T-cell (primary cell): ENCODE data around the gene PHC2. TPM values are rescaled to one million over a fixed set of nuclear protein-coding genes. Genes with fewer than 3 reads are reported as not detected.

Experiments
- ATAC-seq, 4 experiments: fragments of 200-7000 bp in 3 of 4; fragments of 150-1000 bp in 1 of 4; cut with Tn5 transposase; replicated peaks in 1 of 4; 1 replicate in 3 of 4; 2 replicates in 1 of 4; pipeline ENCODE4 v1.10.0; 2021; ENCODE audit warnings: moderate library complexity in 3 of 4, mild to moderate bottlenecking in 2 of 4, moderate number of reproducible peaks in 1 of 4
- CTCF ChIA-PET, 2 donors: fragments of 300-600 bp; sonication (Branson Sonifier 250); formaldehyde crosslinking; loops; one replicate each; lab custom pipeline; 2022; ENCODE audit warnings: antibody characterized with exemption in 2 of 2; lab: Charles Lee
- POLR2A ChIA-PET, 2 donors: fragments of 300-600 bp; sonication (Branson Sonifier 250); formaldehyde crosslinking; loops; one replicate each; lab custom pipeline; 2022; ENCODE audit warnings: antibody characterized with exemption in 2 of 2; lab: Charles Lee
- DNase-seq, 35 experiments: peaks; one replicate each; pipeline versions ENCODE4 v3.0.0 to v3.0.0-alpha.2; 2013 to 2023
- H3K27ac ChIP-seq: one replicate; pipeline ENCODE4 v1.5.1; 2013; ENCODE audit warnings: low read length
- H3K27me3 ChIP-seq, 2 experiments: replicated peaks in 1 of 2; 1 replicate in 1 of 2; 2 replicates in 1 of 2; pipeline versions ENCODE4 v1.6.1 to v1.7.0; 2013; ENCODE audit warnings: low read length in 1 of 2, mixed read lengths in 1 of 2; ENCODE audit not compliant: control insufficient read depth in 2 of 2, insufficient read depth in 2 of 2; ENCODE audit errors: extremely low read depth in 1 of 2
- H3K36me3 ChIP-seq, 2 donors: 1 replicate in 1 of 2; 2 replicates in 1 of 2; pipeline versions ENCODE4 v1.6.1 to v1.7.0; 2013; ENCODE audit warnings: low read length in 1 of 2; ENCODE audit not compliant: control insufficient read depth in 2 of 2, insufficient read depth in 1 of 2; ENCODE audit errors: extremely low read depth in 1 of 2
- H3K4me1 ChIP-seq, 2 experiments: 1 replicate in 1 of 2; 2 replicates in 1 of 2; pipeline versions ENCODE4 v1.6.1 to v1.7.0; 2013; ENCODE audit warnings: low read length in 2 of 2, mixed read lengths in 1 of 2; ENCODE audit not compliant: insufficient read depth in 2 of 2, control insufficient read depth in 1 of 2; ENCODE audit errors: extremely low read depth in 1 of 2
- H3K4me3 ChIP-seq, 2 donors: 1 replicate in 1 of 2; 2 replicates in 1 of 2; pipeline versions ENCODE4 v1.5.1 to v1.7.0; 2013; ENCODE audit warnings: mild to moderate bottlenecking in 2 of 2, low read length in 1 of 2, moderate library complexity in 1 of 2; ENCODE audit not compliant: control insufficient read depth in 1 of 2; ENCODE audit errors: extremely low read depth in 1 of 2
- H3K9me3 ChIP-seq: 2 replicates; pipeline ENCODE4 v1.7.0; 2013
- H3K27ac Mint-ChIP-seq, 2 donors: one replicate each; pipeline ENCODE4 v1.8.0; 2020 to 2021; ENCODE audit warnings: mild to moderate bottlenecking in 2 of 2, mixed read lengths in 2 of 2
- H3K27me3 Mint-ChIP-seq, 2 donors: one replicate each; pipeline ENCODE4 v1.8.0; 2021 to 2022; ENCODE audit warnings: mixed read lengths in 2 of 2
- H3K36me3 Mint-ChIP-seq: one replicate; pipeline ENCODE4 v1.8.0; 2021; ENCODE audit warnings: mixed read lengths
- H3K4me1 Mint-ChIP-seq, 3 donors: one replicate each; pipeline ENCODE4 v1.8.0; 2020 to 2022; ENCODE audit warnings: mixed read lengths in 3 of 3, mild to moderate bottlenecking in 1 of 3
- H3K4me3 Mint-ChIP-seq, 3 donors: one replicate each; pipeline ENCODE4 v1.8.0; 2020 to 2022; ENCODE audit warnings: mild to moderate bottlenecking in 3 of 3, mixed read lengths in 3 of 3, moderate library complexity in 3 of 3
- H3K9me3 Mint-ChIP-seq, 3 donors: one replicate each; pipeline ENCODE4 v1.8.0; 2020 to 2022; ENCODE audit warnings: mixed read lengths in 3 of 3
- WGBS: methylation state at CpG from one replicate; pipeline ENCODE4 v1.1.5; 2013; ENCODE audit warnings: missing lambda C conversion rate; ENCODE audit not compliant: insufficient coverage; 5-methylcytosine and 5-hydroxymethylcytosine counted together
- total RNA-seq, 35 experiments: library from RNA in 6 of 35; stranded (reverse) in 6 of 35; fragments of 120-200 nt in 1 of 35; gene quantifications; one replicate each; pipeline versions ENCODE4 v1.2.1 to v1.2.4 and lab custom pipeline; 2013 to 2026

PHC2 gene
- total RNA-seq, 5 donors from 2014 or later (not counting 1 experiment from before 2014, with no cell fraction given) = 29.7 to 39.3 (median 37.9) TPM

- CTCF ChIA-PET = no interaction called here
- Mint-ChIP-seq H3K9me3 (no peaks in the 10 kb centered on the region), H3K4me3 (no peak overlapping the region), H3K4me1 (peaks cover 0 to 8% (median 0%) of the 10 kb centered on the region in 3 donors), H3K36me3 (peaks cover 3% of the 10 kb centered on the region), H3K27ac (no peak overlapping the region), H3K27me3 (peaks cover 0 to 3% of the 10 kb centered on the region in 2 donors)
- WGBS = no CpG with 5 or more reads among the region's 1 CpG
- DNase-seq (no peak), ATAC-seq (no peak)
- POLR2A ChIA-PET = no interaction called here
- Histone ChIP-seq H3K4me3 (no peak overlapping the region), H3K27ac (no peak overlapping the region), H3K4me1 (no peaks in the 10 kb centered on the region), H3K27me3 (peaks cover 0 to 4% of the 10 kb centered on the region in 2 experiments), H3K36me3 (no peaks in the 10 kb centered on the region), H3K9me3 (no peaks in the 10 kb centered on the region)
Measured at GRCh38 chr1:33317354-33317753, 113.5 kb downstream of the PHC2 start.

DNA sequence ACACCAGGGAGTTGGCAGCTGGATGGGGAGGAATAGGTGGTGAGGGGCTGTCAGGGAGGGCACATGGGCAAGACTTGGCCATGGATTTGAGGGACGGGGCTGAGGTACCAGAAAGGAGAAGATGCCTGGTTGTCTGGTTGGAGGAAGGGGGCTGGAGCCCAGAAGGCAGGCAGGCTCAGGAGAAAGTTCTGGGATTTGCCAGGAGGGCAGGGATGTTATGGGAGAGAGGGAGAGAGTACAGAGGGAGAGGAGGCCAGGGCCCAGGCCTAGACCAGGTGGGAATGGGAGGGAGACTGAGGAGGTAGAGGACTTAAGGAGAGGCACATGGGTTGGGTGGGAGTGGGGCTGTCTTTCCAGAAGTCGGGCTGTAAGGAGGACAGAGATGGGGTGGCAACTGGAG, 114.3 kb downstream of the PHC2 start:
- WGBS = 57% methylated on average over 2 of the region's 2 CpGs
- H3K27me3 ChIP-seq = peaks cover 0 to 11% of the 10 kb centered on the region in 2 experiments
- H3K4me3 ChIP-seq = no peak overlapping the region
- CTCF ChIA-PET = no interaction called here
- Mint-ChIP-seq H3K27me3 (peaks cover 0 to 3% of the 10 kb centered on the region in 2 donors), H3K4me1 (peaks cover 0 to 8% (median 0%) of the 10 kb centered on the region in 3 donors), H3K9me3 (no peaks in the 10 kb centered on the region), H3K4me3 (no peak overlapping the region), H3K27ac (no peak overlapping the region), H3K36me3 (peaks cover 3% of the 10 kb centered on the region)
- DNase-seq (no peak), ATAC-seq (no peak)
- H3K27ac ChIP-seq = no peak overlapping the region
- POLR2A ChIA-PET = no interaction called here
- H3K9me3 ChIP-seq = no peaks in the 10 kb centered on the region
- no peaks in the 10 kb centered on the region for H3K4me1 ChIP-seq
- no peaks in the 10 kb centered on the region for H3K36me3 ChIP-seq

GRCh38 chr1:33314416-33314815, 116.5 kb downstream of the PHC2 start:
- no peaks in the 10 kb centered on the region for H3K4me1 ChIP-seq
- Mint-ChIP-seq H3K4me3 (no peak overlapping the region), H3K4me1 (peaks cover 0 to 8% (median 0%) of the 10 kb centered on the region in 3 donors), H3K9me3 (no peaks in the 10 kb centered on the region), H3K36me3 (no peaks in the 10 kb centered on the region), H3K27ac (no peak overlapping the region), H3K27me3 (peaks cover 3% of the 10 kb centered on the region in 2 donors)
- no peak overlapping the region for H3K27ac ChIP-seq
- H3K27me3 ChIP-seq = peaks cover 0 to 12% of the 10 kb centered on the region in 2 experiments
- ATAC-seq = no peak
- DNase-seq = no peak
- WGBS = 87% methylated on average over 9 of the region's 9 CpGs
- ChIA-PET CTCF (no interaction called here), POLR2A (no interaction called here)
- no peaks in the 10 kb centered on the region for H3K36me3 ChIP-seq
- H3K4me3 ChIP-seq = no peak overlapping the region
- no peaks in the 10 kb centered on the region for H3K9me3 ChIP-seq

- no peaks in the 10 kb centered on the region for H3K9me3 ChIP-seq
- Mint-ChIP-seq H3K27me3 (peaks cover 3 to 10% of the 10 kb centered on the region in 2 donors), H3K4me3 (no peak overlapping the region), H3K9me3 (no peaks in the 10 kb centered on the region), H3K4me1 (peaks cover 0 to 8% (median 0%) of the 10 kb centered on the region in 3 donors), H3K36me3 (no peaks in the 10 kb centered on the region), H3K27ac (no peak overlapping the region)
- no peaks in the 10 kb centered on the region for H3K4me1 ChIP-seq
- CTCF ChIA-PET = no interaction called here
- no peak overlapping the region for H3K27ac ChIP-seq
- DNase-seq (no peak), ATAC-seq (no peak)
- peaks cover 0 to 18% of the 10 kb centered on the region in 2 experiments for H3K27me3 ChIP-seq
- WGBS = 78% methylated on average over 3 of the region's 5 CpGs
- no peaks in the 10 kb centered on the region for H3K36me3 ChIP-seq
- H3K4me3 ChIP-seq = no peak overlapping the region
- POLR2A ChIA-PET = no interaction called here
Measured at GRCh38 chr1:33312413-33312749, 118.5 kb downstream of the PHC2 start.

GRCh38 chr1:33311706-33312412, 119.0 kb downstream of the PHC2 start:
- DNase-seq = no peak

GRCh38 chr1:33310702-33311101, 120.2 kb downstream of the PHC2 start:
- Mint-ChIP-seq H3K9me3 (no peaks in the 10 kb centered on the region), H3K27ac (no peak overlapping the region), H3K27me3 (peaks cover 9 to 17% of the 10 kb centered on the region in 2 donors), H3K36me3 (no peaks in the 10 kb centered on the region), H3K4me3 (no peak overlapping the region), H3K4me1 (peaks cover 0 to 4% (median 2%) of the 10 kb centered on the region in 3 donors)
- Histone ChIP-seq H3K4me1 (peaks cover 0 to 8% of the 10 kb centered on the region in 2 experiments), H3K27me3 (peaks cover 0 to 25% of the 10 kb centered on the region in 2 experiments), H3K36me3 (no peaks in the 10 kb centered on the region), H3K27ac (no peak overlapping the region), H3K9me3 (no peaks in the 10 kb centered on the region), H3K4me3 (no peak overlapping the region)
- WGBS = 59% methylated on average over 2 of the region's 8 CpGs
- DNase-seq = no peak
- ATAC-seq = no peak
- POLR2A ChIA-PET = no interaction called here
- CTCF ChIA-PET = no interaction called here

More at GRCh38 chr1:33311706-33312412, 119.0 kb downstream of the PHC2 start:
- 79% methylated on average over 3 of the region's 7 CpGs for WGBS
- peaks cover 0 to 20% of the 10 kb centered on the region in 2 experiments for H3K27me3 ChIP-seq
- ATAC-seq = no peak
- no peaks in the 10 kb centered on the region for H3K36me3 Mint-ChIP-seq
- H3K4me3 Mint-ChIP-seq = no peak overlapping the region
- no peak overlapping the region for H3K27ac Mint-ChIP-seq
- H3K4me1 Mint-ChIP-seq = peaks cover 0 to 8% (median 0%) of the 10 kb centered on the region in 3 donors
- ChIA-PET POLR2A (interaction anchor here in 1 of 2 donors (0.6 kb wide), 1 partner anchor 1158 kb away, joined by 4 read pairs; no protein-coding TSS in a partner anchor), CTCF (no interaction called here)
- H3K9me3 Mint-ChIP-seq = no peaks in the 10 kb centered on the region
- H3K9me3 ChIP-seq = no peaks in the 10 kb centered on the region
- no peaks in the 10 kb centered on the region for H3K36me3 ChIP-seq
- H3K27ac ChIP-seq = no peak overlapping the region
- peaks cover 0 to 2% of the 10 kb centered on the region in 2 experiments for H3K4me1 ChIP-seq
- H3K4me3 ChIP-seq = no peak overlapping the region
- H3K27me3 Mint-ChIP-seq = peaks cover 3 to 10% of the 10 kb centered on the region in 2 donors
